NOMO-1 (cell line): Measurements from ENCODE around the gene LZTR1.
"Not testable (repeated sequence)": the region's sequence is repeated elsewhere in the genome, so short reads cannot be mapped to it uniquely, and the experiment has no call there.

ENCODE experiments used
- DNase-seq, 2 experiments: peaks; one replicate each; lab custom pipeline; 2025; ENCODE audit not compliant: unreplicated experiment in 2 of 2; lab: John Stamatoyannopoulos, UW

Gene LZTR1

DNA sequence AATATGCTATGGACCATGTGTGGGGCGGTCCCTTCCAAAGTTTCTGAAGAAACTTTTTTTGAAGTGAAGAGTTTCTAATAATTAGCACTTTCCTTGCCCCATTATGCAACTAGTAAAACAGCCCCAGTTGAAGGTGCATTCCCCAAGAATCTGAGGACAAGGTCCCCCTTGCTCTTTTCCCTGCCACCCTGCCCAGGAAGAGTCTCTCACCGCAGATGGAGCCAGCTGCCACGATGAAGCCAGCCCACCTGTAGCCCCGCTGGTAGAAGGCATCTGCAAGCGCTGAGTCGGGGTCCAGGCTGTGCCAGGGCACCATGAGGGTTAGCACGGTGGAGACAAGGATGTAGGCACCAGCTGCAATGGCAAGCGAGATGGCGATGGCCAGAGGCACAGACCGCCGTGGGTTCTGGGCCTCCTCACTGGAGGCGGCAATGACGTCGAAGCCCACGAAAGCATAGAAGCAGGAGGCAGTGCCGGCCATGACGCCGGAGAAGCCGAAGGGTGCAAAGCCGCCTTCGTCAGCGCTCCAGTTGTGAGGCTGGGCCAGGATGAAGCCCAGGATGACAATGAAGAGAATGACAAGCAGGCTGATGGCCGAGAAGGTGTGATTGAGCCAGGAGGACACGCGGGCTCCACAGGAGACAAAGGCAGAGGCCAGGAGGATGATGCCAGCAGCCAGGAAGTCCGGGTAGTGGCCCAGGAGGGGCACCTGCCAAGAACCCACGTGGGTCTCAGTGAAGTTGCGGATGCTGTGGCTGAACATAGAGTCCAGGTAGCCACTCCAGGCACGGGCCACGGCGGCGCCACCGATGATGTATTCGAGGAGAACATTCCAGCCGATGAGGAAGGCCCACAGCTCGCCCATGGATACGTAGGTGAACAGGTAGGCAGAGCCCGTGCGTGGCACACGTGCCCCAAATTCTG lies 48.8 kb downstream of the LZTR1 start:
- no peak for DNase-seq

DNA sequence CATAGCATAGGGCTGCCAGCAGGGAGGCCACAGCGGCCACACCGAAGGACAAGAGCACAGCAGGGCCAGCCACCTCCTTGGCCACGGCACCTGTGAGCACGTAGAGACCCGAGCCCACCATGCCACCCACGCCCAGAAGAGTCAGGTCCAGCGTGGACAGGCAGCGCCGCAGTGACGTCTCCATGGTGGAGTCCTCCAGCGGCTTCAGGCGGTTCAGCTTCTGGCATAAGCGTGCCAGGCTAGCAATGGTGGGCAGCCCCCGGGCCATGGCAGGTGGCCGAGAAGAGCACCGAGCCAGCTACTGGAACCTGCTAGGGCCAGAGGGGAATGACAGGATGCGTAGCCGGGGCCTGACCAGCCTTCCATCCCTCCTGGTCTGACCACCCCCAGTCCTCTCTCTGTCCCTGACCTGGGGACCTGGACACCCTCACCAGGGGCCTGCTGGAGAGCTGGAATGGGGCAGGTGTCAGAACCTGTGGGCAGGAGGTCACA lies 49.5 kb downstream of the LZTR1 start:
- DNase-seq: no peak

DNA sequence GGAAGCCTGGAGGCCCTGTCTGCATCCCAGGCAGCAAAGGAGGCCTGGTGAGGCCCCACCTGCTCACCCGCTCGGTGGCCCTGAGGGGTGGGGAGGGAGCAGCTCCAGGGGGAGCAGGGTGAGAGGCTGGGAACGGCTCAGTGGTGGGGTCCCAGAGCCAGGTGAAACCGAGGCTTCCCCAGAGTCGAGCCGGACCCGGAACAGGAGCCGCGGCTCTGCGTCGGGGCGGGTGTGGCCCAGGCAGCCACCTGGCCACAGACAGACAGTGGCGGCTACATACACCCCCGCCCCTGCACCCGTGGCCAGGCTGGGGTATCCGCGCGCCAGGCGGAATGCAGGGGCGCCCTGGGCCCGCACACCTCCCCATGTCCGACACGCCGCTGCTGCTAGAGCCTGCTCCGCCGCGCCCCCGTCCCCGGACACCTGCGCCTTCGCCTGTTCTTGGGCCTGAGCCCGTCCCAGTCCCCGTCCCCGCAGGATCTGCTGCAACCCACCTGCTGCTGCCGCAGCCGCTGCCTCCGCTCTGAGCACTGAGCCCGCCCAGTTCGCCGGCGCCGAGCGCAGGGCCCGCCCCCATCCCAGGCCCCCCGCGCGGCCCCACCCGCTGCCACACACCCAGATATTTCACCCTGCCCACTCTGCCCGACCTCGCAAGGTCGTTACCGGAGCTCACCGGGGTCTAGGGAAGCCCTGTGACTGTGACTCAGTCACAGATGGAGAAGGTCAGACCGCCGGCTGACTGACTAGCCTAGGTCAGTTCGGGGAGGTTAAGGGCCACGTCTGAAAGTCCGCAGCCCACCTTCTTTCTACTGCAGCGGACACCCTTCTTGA lies 50.2 kb downstream of the LZTR1 start, which contains the start of gene SLC7A4:
SLC7A4 (minus strand) TSS at position 525 of the 831 bp plus-strand sequence. CDS start 749 bp downstream, outside the sequence.
- no peak for DNase-seq

DNA sequence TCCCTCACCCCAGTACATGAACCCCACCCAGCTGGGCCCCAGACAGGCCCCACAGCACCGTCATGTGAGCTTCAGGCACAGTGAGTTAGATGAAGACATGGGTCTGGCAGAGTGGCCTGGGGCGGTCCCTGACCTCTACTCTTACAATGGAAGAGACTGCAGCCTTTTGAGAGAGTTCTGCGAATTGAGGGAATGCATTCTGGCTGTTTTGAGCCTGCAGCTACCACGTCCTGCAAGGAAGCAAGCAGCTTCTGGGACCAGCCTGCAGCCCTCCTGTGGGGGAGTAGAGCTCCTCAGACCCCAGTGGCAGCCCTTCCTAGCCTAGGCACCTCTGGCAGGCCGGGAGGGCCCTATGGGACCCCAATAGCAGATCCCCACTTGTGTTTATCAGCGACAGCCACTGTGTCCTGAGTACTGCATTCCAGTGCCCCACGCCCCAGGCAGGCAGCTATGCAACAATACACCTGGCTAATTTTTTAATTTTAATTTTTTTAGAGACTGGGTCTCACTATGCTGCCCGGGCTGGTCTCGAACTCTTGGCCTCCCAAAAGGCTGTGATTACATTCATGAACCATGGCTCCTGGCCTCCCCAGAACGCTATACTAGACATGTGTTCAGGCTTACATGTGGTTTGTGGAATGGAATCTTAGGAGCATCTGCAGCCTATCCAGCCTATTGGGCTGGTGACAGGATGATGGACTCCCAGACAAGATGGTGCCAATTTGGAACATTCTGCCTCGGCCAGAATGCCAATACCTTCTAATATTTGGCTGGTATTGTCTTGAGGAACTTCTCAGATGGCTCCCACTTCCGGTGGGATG lies 51.0 kb downstream of the LZTR1 start:
- no peak for DNase-seq

DNA sequence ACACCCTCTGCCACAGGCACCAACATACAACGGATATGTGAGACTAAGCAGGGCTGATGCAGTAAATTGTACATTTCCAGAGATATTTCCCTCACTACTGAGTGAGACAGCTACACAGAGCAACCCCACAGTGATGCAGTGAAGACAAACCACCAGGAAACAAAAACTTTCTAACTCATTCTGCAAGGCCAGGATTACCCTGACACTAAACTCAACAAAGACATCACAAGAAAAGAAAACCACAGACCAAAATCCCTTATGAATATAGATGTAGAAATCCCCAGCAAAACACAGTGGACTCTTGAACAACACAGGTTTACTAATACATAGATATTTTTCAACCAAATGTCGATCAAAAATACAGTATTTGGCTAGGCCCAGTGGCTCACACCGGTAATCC lies 51.8 kb downstream of the LZTR1 start:
- no peak for DNase-seq

DNA sequence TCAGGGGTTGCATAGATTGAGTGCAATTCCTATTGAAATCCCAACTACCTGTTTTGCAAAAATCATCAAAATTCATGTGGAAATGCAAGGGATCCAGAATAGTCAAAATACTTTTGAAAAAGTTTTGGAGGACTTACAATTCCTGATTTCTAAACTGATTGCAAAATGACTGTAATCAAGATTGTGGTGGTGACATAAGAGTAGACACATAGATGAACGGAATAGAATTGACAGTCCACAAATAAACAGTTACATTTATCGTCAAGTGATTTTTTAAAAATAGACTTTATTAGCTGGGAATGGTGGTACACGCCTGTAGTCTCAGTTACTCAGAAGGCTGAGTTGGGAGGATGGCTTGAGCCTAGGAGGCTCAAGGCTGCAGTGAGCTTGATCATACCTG lies 52.9 kb downstream of the LZTR1 start:
- DNase-seq: no peak

DNA sequence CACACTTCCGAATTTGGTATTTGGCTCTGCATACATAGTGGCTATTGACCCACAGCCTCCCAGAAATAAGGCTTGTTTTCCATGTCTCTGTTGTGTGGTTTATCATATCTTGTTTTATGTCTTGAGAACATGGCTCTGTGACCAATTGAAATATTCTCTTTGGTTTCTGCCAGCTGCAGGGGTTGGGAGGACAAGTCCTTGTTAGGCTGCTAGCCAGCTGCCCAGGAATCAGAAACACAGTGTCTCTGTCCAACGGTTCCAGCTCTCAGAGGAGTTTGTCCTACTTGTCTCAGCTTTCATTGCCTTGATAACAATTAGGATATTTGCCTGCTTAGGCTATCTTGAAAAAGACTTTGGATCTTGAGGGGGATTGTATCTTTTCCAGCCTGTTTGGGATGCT lies 56.3 kb downstream of the LZTR1 start:
- DNase-seq: no peak

DNA sequence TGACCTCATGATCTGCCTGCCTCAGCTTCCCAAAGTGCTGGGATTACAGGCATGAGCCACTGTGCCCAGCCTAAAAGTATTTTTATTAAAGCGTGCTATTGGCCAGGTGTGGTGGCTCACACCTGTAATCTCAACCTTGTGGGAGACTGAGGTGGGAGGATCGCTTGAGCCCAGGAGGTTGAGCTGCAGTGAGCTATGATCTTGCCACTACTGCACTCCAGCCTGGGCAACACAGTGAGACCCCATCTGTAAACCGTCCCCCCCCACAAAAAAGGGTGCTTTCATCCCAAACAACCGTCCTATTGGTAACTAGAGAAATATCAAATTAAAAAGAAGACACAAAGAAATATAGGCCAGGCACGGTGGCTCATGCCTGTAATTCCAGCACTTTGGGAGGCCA lies 57.1 kb downstream of the LZTR1 start:
- not testable (repeated sequence) for DNase-seq

DNA sequence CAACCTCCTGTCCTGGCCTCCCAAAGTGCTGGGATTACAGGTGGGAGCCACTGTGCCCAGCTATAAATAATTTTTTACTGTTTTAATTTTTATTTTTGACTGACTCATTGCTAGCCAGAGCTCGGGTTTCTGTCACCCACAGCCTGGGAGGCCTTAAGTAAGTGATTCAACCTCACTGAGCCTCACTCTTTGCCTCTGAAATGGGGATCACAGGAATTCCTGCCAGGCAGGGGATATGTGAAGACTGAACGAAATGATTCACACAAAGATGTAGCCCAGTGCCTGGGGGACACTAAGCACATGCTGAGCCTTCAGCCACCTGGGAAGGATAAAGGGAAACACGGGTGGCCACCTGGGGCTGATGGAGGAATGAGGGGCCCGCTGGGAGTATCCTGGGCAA lies 59.8 kb downstream of the LZTR1 start:
- DNase-seq: no peak

DNA sequence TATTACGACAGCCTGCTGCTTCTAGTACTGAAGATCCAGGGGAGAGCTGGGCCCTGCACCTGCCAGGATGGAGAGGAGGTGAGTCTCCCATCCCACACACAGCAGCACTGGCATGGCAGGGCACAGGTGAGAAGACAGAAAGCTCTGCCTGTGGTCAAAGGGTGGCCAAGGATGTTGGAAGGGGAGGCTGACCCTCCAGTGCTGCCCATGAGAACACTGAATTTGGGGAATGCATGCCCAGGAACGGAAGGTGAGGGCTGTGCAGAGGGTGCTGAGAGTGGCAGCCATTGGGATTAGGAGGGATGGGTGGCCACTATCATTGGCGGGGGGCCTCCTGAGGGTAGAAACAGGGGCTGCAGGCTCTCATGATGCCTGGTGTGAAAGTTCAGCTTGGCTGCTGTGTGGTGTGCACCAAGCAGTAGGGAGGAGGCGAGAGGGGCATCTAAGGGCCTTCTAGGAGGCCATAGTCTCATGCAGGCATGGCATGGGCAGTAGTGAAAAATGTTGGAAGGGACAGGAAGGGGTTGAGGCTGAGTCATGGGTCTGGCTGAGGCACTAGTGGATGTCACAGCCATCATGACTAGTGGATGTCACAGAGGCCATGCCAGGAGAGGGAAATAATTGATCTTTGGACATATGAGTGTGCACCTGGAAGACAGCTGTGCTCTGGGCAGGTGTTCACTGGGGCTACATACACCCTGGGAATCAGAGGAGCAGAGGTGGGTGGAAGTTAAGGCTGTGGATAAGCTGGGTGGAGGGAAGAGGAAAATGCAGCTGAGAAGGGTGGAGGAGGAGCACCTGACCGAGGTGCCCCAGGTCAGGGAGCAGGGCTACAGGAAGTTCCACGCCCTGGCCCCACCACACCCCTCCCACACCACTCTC lies 61.1 kb downstream of the LZTR1 start:
- no peak for DNase-seq

DNA sequence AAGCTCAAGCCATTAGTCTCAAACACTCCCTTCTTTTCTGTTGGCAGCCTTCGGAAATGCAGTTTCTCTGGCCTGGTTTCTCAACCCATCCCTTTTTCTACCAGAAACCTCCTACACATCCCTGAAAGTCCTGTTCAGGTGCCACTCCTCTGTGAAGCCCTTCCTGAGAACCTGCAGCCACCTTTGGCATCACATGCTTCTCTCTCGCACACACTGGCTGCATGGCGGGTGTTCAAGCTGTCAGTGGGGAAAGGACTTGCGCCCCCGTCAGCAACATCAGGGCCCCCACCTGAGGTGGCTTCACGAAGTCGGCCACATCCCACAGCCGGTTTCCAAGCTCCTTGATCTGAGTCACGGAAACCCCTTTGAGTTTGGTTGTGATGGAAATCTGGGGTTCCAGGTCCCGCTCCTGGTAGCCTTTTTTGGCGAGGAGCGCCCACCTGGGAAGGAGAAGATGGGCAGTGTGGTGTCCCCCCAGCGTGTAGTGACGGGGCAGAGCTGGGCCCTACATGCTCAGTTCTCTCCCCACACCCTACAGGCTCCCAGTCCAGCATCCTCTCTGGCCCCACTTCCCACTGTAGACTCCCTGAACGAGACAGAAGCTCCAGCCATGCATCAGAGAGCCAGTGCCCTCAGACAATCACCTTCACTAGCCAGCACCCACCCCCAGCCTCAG lies 61.9 kb downstream of the LZTR1 start:
- no peak for DNase-seq

DNA sequence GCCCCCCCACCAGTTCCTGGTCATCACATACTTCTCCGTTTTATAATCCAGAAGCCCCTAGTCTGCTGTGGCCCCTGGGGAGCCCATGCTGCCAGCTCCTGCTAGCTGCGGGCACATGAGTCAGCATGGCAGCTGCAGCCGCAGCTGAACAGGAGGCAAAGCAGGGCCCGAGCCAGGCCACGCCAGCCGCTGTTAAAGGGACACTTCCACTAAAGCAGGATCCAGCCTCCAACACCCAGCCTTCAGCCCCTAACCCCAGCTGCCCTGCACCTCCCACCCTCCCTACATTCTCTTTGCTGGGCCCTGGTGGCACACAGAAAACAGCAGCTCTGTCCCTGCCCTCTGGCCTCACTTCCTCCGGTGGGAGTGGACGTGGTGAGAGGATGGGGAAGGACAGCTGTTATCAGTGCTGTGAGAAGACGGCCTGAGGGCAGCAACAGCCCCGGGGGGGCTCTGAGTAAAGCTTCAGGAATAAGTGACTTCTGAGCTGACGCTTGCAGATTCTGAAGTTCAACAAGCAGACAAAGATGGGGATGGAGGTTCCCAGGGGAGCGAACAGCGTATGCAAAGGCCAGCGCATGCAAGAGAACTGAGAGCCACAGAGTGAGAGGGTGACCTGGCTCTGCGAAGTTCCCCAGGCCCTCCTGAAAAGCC lies 63.0 kb downstream of the LZTR1 start:
- DNase-seq: no peak

DNA sequence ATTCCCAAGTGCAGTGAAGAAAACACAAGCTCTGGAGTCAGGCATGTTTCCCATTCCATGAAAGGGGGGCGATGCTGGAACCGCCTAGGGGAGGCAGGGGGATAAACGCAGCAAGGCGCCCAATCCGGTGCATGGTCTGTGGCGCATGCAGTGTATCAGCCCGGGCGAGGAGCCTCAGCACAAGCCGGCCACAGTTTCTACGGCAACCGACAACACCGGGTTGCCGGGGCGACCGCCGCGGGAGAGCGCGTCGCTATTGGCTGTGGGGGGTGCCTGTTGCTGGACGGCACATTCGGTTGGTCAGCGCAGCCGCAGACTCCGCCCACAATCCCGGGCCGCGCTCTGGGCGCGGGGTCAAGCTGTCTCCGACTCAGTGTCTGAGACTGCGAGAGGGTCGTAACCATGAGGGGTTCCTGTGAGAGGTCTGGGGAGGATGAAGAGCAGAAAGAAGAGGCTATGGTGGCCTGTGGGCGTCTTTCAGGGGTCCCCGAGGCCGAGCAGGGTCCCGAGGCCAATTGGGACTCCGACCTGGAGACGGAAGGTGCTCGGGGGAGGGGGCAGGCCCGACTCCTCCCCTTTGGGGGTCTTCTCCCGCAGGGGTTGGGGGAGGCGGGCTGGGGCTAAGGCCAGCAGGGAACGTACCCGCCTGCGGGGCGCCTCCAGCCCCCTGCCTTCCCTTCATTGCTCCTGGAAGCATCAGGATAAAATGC lies 63.6 kb downstream of the LZTR1 start, which contains the start of gene LRRC74B:
LRRC74B (plus strand) TSS at position 362 of the 710 bp plus-strand sequence; CDS start at position 403, 41 bp downstream.
- peak; percentile 77 to 78 for DNase-seq

DNA sequence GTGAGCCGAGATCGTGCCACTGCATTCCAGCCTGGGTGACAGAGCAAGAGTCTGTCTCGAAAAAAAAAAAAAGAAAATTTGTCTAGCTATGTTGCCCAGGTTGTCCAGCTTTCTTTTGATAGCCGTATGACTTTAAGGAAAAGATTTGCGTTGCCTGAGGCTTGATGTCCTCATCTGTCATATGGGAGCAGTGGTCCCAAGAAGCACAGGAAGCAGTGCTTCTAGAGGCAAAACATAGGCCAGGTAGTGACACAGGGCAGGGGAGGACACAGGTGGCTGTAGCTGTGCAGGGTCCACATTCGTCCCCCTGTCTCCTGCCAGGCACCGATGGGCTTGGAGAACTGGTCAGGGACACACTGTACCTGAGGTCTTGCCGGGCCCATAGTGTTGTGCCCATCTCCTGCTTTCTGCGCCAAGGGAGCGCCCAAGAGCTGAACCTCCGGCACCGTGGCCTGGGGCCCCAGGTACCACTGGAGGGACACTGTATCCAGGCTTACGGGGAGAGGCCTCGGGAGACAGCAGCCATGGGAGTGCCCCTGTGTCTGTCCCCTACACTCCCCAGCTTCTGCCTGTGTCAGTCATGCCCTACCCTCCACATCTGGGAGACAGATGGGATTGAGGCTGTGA lies 65.1 kb downstream of the LZTR1 start:
- DNase-seq: no peak

DNA sequence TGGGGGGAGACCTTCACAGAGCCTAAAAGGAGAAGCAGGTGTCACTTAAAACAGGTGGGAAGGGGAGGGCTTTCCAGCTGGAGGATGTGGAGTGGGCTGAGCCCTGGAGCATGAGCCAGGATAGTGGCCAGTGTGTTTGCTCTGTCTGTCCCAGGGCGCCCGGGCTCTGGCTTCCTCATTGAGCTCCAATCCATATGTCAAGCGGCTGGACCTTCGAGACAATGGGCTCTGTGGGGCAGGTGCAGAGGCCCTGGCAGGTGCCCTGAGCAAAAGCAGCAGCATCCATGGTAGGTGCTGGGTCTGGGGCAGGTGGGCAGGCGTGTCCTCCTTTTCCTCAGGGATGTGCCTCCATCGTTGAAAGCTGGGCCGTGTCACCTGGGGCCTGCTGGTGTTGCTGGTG lies 65.6 kb downstream of the LZTR1 start:
- DNase-seq: no peak

DNA sequence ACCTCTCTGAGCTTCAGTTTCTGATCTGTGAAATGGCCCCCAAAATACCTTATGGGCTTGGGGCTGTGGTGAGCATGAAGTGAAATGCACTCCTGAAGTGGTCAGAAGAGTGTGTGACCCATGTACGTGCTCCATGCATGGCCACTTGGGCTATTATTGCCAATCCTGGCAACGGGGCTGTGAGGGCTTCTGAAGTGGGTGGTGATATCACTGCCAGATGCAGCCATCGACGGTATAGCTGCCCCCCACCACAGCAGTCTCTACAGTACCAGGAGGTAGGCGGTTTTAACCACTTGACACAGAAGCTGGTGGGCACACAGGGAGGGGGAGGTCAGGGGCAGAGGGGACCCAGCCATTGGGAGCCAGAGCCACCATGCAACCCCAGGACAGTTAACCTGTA lies 66.4 kb downstream of the LZTR1 start:
- not testable (repeated sequence) for DNase-seq
